Astrocyte (in vitro differentiated cells and primary cell): Measurements from ENCODE around the gene OR5L2.
"Not testable (repeated sequence)": the region's sequence is repeated elsewhere in the genome, so short reads cannot be mapped to it uniquely, and the experiment has no call there.

Experiments
- EZH2 ChIP-seq: IDR thresholded peaks from 2 replicates; pipeline ENCODE4 v1.6.1; 2012; ENCODE audit warnings: mild to moderate bottlenecking, low read length, inconsistent platforms; ENCODE audit not compliant: insufficient read depth
- TF ChIP-seq, protein P1 (sequence below): IDR thresholded peaks from 2 replicates; pipeline ENCODE4 v1.5.1; 2011; ENCODE audit warnings: low read depth, mild to moderate bottlenecking, inconsistent platforms, low read length, moderate library complexity; ENCODE audit not compliant: insufficient read depth

DNA sequence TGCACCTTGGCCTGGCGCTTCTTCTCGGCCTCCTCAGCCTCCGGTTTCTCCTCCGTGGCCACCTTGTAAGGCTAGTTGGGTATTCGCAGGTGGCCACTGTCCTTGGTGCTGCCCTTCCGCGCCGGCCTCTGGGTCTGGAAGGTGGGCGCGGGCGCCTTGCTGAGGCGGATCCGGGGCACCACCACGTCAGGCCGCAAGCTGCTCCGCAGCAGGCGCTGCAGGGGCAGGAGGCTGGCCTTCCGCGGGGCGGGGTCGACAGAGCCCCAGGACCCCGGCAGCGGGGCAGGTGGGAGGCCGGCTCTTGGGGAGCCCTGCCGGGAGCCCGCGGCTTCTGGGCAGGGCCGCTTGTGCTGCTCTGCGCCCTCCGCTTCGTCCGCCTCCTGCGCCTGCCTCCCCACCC is 45.7 kb downstream of the OR5L2 start:
- TF ChIP-seq, protein P1, sequence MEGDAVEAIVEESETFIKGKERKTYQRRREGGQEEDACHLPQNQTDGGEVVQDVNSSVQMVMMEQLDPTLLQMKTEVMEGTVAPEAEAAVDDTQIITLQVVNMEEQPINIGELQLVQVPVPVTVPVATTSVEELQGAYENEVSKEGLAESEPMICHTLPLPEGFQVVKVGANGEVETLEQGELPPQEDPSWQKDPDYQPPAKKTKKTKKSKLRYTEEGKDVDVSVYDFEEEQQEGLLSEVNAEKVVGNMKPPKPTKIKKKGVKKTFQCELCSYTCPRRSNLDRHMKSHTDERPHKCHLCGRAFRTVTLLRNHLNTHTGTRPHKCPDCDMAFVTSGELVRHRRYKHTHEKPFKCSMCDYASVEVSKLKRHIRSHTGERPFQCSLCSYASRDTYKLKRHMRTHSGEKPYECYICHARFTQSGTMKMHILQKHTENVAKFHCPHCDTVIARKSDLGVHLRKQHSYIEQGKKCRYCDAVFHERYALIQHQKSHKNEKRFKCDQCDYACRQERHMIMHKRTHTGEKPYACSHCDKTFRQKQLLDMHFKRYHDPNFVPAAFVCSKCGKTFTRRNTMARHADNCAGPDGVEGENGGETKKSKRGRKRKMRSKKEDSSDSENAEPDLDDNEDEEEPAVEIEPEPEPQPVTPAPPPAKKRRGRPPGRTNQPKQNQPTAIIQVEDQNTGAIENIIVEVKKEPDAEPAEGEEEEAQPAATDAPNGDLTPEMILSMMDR: not testable (repeated sequence)
- TF ChIP-seq EZH2: not testable (repeated sequence)
